Measurements from ENCODE around the gene KRT6C.
"Not testable (repeated sequence)": the region's sequence is repeated elsewhere in the genome, so short reads cannot be mapped to it uniquely, and the experiment has no call there.

KRT6C gene

GRCh38 chr12:52448228-52448627, 25.4 kb downstream of the KRT6C start:
- Histone ChIP-seq H2AFZ (ENCODE audit: low read depth) (no peak overlapping the region), H3K4me2 (no peak overlapping the region), H4K20me1 (ENCODE audit: insufficient read depth) (no peaks in the 10 kb centered on the region), H3K4me3 (IDR thresholded peaks at IDR 0.05; ENCODE audit: insufficient read depth, low read depth, low read length) (no peak overlapping the region), H3K27ac (no peak overlapping the region), H3K79me2 (ENCODE audit: insufficient read depth, low read depth) (no peaks in the 10 kb centered on the region), H3K9ac (no peak overlapping the region), H3K36me3 (ENCODE audit: insufficient read depth) (no peaks in the 10 kb centered on the region), H3K27me3 (ENCODE audit: insufficient read depth, low read depth) (peaks cover 15% of the 10 kb centered on the region; the same call in 1 of the 2 replicates), H3K4me1 (ENCODE audit: low read depth, poor library complexity, severe bottlenecking) (no peaks in the 10 kb centered on the region)
- no peak for TF ChIP-seq CTCF (conservative IDR thresholded peaks at IDR 0.05; ENCODE audit: low read depth, low read length)

- not testable (repeated sequence) for H3K27ac ChIP-seq; H3K79me2 ChIP-seq (ENCODE audit: insufficient read depth, low read depth); H3K4me3 ChIP-seq (IDR thresholded peaks at IDR 0.05; ENCODE audit: insufficient read depth, low read depth, low read length); H4K20me1 ChIP-seq (ENCODE audit: insufficient read depth); H3K4me1 ChIP-seq (ENCODE audit: low read depth, poor library complexity, severe bottlenecking); H2AFZ ChIP-seq (ENCODE audit: low read depth); H3K36me3 ChIP-seq (ENCODE audit: insufficient read depth); H3K9ac ChIP-seq; H3K4me2 ChIP-seq
- H3K27me3 ChIP-seq (ENCODE audit: insufficient read depth, low read depth) = peaks cover 14% of the 10 kb centered on the region; the same call in 1 of the 2 replicates
These were observed 26.4 kb downstream of the KRT6C start for GRCh38 chr12:52447196-52447595.

DNA sequence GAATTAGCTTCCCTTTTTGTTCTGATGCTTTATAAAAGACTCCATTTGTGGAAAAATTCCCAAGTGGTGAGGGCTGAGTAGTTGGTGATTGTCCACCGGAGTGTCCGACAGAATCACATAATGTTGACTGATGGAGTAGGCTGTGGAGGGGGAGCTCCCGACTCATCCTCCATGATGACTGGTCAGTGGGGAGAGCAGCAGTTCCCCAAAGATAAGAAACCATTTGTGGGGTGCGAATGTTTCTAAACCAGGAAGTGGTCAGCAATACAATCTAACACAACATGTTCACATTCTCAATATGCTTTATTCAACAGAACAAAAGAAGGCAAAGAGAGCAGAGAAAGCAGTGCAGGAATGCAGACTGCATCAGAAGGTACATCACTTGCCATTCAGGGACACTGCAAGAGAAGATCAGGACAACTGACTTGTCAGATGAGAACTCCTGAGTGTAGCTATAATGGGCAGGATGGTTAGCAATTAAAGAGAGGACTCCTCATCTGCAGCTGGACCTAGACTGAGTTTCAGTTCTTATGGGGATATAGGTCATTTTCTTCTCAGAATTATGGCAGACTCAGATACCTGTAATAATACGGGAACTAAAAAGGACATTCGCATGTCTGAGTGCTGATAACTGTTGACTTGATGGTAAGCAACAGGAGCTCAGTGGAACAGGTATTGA, 27.1 kb downstream of the KRT6C start:
- no peak for TF ChIP-seq CTCF (conservative IDR thresholded peaks at IDR 0.05; ENCODE audit: low read depth, low read length)
- Histone ChIP-seq H3K4me1 (ENCODE audit: low read depth, poor library complexity, severe bottlenecking) (no peaks in the 10 kb centered on the region), H3K4me2 (no peak overlapping the region), H3K36me3 (ENCODE audit: insufficient read depth) (no peaks in the 10 kb centered on the region), H3K27ac (no peak overlapping the region), H4K20me1 (ENCODE audit: insufficient read depth) (no peaks in the 10 kb centered on the region), H3K4me3 (IDR thresholded peaks at IDR 0.05; ENCODE audit: insufficient read depth, low read depth, low read length) (no peak overlapping the region), H3K9ac (no peak overlapping the region), H3K27me3 (ENCODE audit: insufficient read depth, low read depth) (peaks cover 21% of the 10 kb centered on the region; the same call in 1 of the 2 replicates), H3K79me2 (ENCODE audit: insufficient read depth, low read depth) (no peaks in the 10 kb centered on the region), H2AFZ (ENCODE audit: low read depth) (no peak overlapping the region)

GRCh38 chr12:52445876-52446275, 27.7 kb downstream of the KRT6C start:
- Histone ChIP-seq H3K4me3 (IDR thresholded peaks at IDR 0.05; ENCODE audit: insufficient read depth, low read depth, low read length) (no peak overlapping the region), H3K79me2 (ENCODE audit: insufficient read depth, low read depth) (no peaks in the 10 kb centered on the region), H3K36me3 (ENCODE audit: insufficient read depth) (no peaks in the 10 kb centered on the region), H3K27ac (no peak overlapping the region), H3K4me1 (ENCODE audit: low read depth, poor library complexity, severe bottlenecking) (no peaks in the 10 kb centered on the region), H3K9ac (no peak overlapping the region), H3K4me2 (no peak overlapping the region), H3K27me3 (ENCODE audit: insufficient read depth, low read depth) (peaks cover 23% of the 10 kb centered on the region; the same call in 1 of the 2 replicates), H2AFZ (ENCODE audit: low read depth) (no peak overlapping the region), H4K20me1 (ENCODE audit: insufficient read depth) (no peaks in the 10 kb centered on the region)
- no peak for TF ChIP-seq CTCF (conservative IDR thresholded peaks at IDR 0.05; ENCODE audit: low read depth, low read length)

Data from KMS-11 (cell line).